ENCODE results near the gene SLC8A2.

- no peak for TF ChIP-seq CTCF (IDR thresholded peaks at IDR 0.05; ENCODE audit: low read depth, low read length, poor library complexity, severe bottlenecking)
- no peak for TF ChIP-seq EZH2phosphoT487 (IDR thresholded peaks at IDR 0.05; ENCODE audit: borderline replicate concordance, low read length)
These were observed 34.2 kb downstream of the SLC8A2 start for GRCh38 chr19:47437500-47437899.
